Suprapubic skin (tissue), 4 donors: Measurements from ENCODE around the gene STAG3. TPM values are rescaled to one million over a fixed set of nuclear protein-coding genes. Genes with fewer than 3 reads are reported as not detected.
"Not testable (repeated sequence)": the region's sequence is repeated elsewhere in the genome, so short reads cannot be mapped to it uniquely, and the experiment has no call there.

Source experiments
- DNase-seq, 2 donors: peaks; one replicate each; pipeline ENCODE4 v3.0.0-alpha.2; 2019; ENCODE audit warnings: low spot score in 2 of 2
- H3K27ac ChIP-seq: fragments of 200-600 bp; sonication (generic); one replicate; pipeline ENCODE4 v1.5.1; 2019
- H3K27me3 ChIP-seq: fragments of 200-600 bp; sonication (generic); one replicate; pipeline ENCODE4 v1.5.1; 2019
- H3K36me3 ChIP-seq: fragments of 200-600 bp; sonication (generic); one replicate; pipeline ENCODE4 v1.5.1; 2019
- H3K4me1 ChIP-seq: fragments of 200-600 bp; sonication (generic); one replicate; pipeline ENCODE4 v1.5.1; 2019
- H3K4me3 ChIP-seq: fragments of 200-600 bp; sonication (generic); one replicate; pipeline ENCODE4 v1.5.1; 2019; ENCODE audit warnings: mild to moderate bottlenecking
- H3K9me3 ChIP-seq: fragments of 200-600 bp; sonication (generic); one replicate; pipeline ENCODE4 v1.5.1; 2019
- CTCF ChIP-seq, 2 donors: fragments of 200-600 bp in 1 of 2; fragments of 450-650 bp in 1 of 2; sonication (generic) in 1 of 2; IDR thresholded peaks; one replicate each; pipeline ENCODE4 v1.5.1; 2016 to 2019; ENCODE audit warnings: antibody characterized with exemption in 2 of 2, mild to moderate bottlenecking in 1 of 2, moderate library complexity in 1 of 2
- EP300 ChIP-seq: sonication (generic); formaldehyde crosslinking; IDR thresholded peaks from one replicate; pipeline ENCODE4 v1.6.1; 2017; ENCODE audit warnings: antibody characterized with exemption
- POLR2A ChIP-seq, 2 donors: fragments of 450-650 bp; IDR thresholded peaks; one replicate each; pipeline ENCODE4 v1.6.1; 2017; ENCODE audit warnings: antibody characterized with exemption in 2 of 2, mild to moderate bottlenecking in 2 of 2, moderate library complexity in 2 of 2
- POLR2AphosphoS5 ChIP-seq, 3 donors: sonication (generic); formaldehyde crosslinking; IDR thresholded peaks; one replicate each; pipeline ENCODE4 v1.6.1; 2017; ENCODE audit warnings: antibody characterized with exemption in 3 of 3
- WGBS: methylation state at CpG from one replicate; pipeline ENCODE4 v1.1.5; 2018; 5-methylcytosine and 5-hydroxymethylcytosine counted together
- total RNA-seq, 4 donors: library from RNA; depleted of rRNA; stranded (reverse); fragments of >200 nt; gene quantifications; one replicate each; pipeline ENCODE4 v1.1.0, GENCODE V29; 2016

The STAG3 gene, protein sequence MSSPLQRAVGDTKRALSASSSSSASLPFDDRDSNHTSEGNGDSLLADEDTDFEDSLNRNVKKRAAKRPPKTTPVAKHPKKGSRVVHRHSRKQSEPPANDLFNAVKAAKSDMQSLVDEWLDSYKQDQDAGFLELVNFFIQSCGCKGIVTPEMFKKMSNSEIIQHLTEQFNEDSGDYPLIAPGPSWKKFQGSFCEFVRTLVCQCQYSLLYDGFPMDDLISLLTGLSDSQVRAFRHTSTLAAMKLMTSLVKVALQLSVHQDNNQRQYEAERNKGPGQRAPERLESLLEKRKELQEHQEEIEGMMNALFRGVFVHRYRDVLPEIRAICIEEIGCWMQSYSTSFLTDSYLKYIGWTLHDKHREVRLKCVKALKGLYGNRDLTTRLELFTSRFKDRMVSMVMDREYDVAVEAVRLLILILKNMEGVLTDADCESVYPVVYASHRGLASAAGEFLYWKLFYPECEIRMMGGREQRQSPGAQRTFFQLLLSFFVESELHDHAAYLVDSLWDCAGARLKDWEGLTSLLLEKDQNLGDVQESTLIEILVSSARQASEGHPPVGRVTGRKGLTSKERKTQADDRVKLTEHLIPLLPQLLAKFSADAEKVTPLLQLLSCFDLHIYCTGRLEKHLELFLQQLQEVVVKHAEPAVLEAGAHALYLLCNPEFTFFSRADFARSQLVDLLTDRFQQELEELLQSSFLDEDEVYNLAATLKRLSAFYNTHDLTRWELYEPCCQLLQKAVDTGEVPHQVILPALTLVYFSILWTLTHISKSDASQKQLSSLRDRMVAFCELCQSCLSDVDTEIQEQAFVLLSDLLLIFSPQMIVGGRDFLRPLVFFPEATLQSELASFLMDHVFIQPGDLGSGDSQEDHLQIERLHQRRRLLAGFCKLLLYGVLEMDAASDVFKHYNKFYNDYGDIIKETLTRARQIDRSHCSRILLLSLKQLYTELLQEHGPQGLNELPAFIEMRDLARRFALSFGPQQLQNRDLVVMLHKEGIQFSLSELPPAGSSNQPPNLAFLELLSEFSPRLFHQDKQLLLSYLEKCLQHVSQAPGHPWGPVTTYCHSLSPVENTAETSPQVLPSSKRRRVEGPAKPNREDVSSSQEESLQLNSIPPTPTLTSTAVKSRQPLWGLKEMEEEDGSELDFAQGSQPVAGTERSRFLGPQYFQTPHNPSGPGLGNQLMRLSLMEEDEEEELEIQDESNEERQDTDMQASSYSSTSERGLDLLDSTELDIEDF
- 1 to 10 TPM in 2 of 4 donors, under 1 TPM in 1, not detected in 1; 0.68 to 2.0 (median 1.9) TPM for total RNA-seq

GRCh38 chr7:100177045-100178001 lies at the start of gene STAG3, which contains the start of gene GPC2:
STAG3 (plus strand) TSS chr7:100177918; CDS start chr7:100180557, 2,639 bp downstream.
GPC2 (minus strand) TSS chr7:100177381; CDS start chr7:100177199, 182 bp downstream.
- Histone ChIP-seq H3K27ac (no peak within 1 kb of the TSS), H3K4me1 (peaks cover 18% of the 10 kb centered on the region), H3K4me3 (peak within 1 kb of the TSS; percentile 60), H3K27me3 (no peaks in the 10 kb centered on the region), H3K36me3 (no peaks in the 10 kb centered on the region), H3K9me3 (no peaks in the 10 kb centered on the region)
- TF ChIP-seq EP300 (no peak), POLR2AphosphoS5 (IDR thresholded peaks at IDR 0.05) (peak in 2 of 3 donors; percentile 41 to 42)
- DNase-seq = peak; percentile 97
- WGBS = 1% methylated on average over 22 of the region's 78 CpGs

DNA sequence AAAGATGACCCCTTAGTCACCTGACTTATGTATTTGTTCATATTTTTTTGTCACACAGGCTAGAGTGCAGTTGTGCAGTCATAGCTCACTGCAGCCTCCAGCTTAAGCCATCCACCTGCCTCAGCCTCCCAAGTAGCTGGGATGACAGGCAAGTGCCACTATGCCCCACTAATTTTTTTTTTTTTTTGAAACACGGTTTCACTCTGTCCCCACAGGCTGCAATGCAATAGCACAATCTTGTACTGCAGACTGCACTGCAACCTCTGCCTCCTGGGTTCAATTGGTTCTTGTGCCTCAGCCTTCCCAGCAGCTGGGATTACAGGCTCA lies 49.1 kb upstream of the STAG3 start:
- Histone ChIP-seq H3K27me3 (no peaks in the 10 kb centered on the region), H3K27ac (no peak overlapping the region), H3K4me1 (peaks cover 42% of the 10 kb centered on the region), H3K36me3 (no peaks in the 10 kb centered on the region), H3K9me3 (no peaks in the 10 kb centered on the region), H3K4me3 (no peak overlapping the region)
- DNase-seq = no peak
- 53% methylated on average over 1 of the region's 1 CpG for WGBS
- no peak for TF ChIP-seq CTCF (IDR thresholded peaks at IDR 0.05)
- TF ChIP-seq EP300 = no peak
- no peak for TF ChIP-seq POLR2AphosphoS5 (IDR thresholded peaks at IDR 0.05)
- no peak for TF ChIP-seq POLR2A (IDR thresholded peaks at IDR 0.05)

DNA sequence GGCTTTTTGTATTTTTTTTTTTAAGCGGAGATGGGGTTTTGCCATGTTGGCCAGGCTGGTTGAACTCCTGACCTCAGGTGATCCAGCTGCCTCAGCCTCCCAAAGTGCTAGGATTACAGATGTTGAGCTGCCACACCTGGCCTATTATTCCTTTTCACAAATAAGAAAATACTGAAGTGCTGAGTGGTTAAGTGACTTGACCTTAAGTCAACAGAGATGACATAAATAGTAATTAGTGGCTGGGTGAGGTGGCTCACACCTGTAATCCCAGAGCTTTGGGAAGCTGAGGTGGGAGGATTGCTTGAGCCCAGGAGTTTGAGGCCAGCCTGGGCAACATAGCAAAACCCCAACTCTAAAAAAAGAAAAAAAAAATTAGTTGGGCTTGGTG lies 47.5 kb upstream of the STAG3 start:
- H3K27ac ChIP-seq, H3K9me3 ChIP-seq, H3K4me3 ChIP-seq, H3K36me3 ChIP-seq, H3K27me3 ChIP-seq, DNase-seq: not testable (repeated sequence)
- H3K4me1 ChIP-seq = peaks cover 35% of the 10 kb centered on the region
- 83% methylated on average over 1 of the region's 1 CpG for WGBS

DNA sequence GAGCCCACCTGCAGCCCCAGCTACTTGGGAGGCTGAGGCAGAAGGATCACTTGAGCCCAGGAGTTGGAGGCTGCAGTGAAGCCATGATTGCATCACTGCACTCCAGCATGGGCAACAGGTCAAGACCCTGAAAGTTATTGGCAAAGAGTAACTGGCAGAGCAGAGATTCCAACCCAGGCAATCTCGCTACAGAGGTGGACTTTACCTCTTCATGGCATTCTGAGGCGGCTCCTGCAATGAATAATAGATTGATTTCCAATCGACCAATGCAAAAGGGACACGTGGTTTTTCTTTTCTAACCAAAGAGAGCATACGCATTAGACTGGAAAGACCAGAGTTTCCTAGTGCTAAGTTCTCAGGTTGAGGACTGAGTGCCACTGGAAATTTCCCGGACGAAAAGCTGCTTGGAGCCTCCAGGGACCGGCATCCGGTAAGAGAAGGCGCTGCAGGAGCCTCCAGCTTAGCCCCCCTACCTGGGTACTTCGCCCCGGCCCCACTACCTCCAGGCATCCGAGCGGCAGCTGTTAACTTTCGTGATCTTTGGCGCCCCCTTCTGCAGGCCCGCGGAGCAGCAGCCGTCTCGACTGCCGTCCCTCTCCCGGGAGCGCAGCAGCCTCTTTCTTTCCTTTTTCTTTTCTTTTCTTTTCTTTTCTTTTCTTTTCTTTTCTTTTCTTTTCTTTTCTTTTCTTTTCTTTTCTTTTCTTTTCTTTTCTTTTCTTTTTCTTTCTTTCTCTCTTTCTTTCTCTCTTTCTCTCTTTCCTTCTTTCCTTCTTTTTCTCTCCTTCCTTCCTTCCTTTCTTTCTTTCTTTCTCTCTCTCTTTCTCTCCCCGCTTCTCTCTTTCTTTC lies 46.9 kb upstream of the STAG3 start:
- Histone ChIP-seq H3K27ac (no peak overlapping the region), H3K36me3 (no peaks in the 10 kb centered on the region), H3K4me3 (peak overlapping the region; percentile 21), H3K4me1 (peaks cover 29% of the 10 kb centered on the region), H3K9me3 (no peaks in the 10 kb centered on the region), H3K27me3 (no peaks in the 10 kb centered on the region)
- 12% methylated on average over 24 of the region's 24 CpGs for WGBS
- DNase-seq = peak in 1 of 2 donors; percentile 84
- TF ChIP-seq EP300 = no peak
- TF ChIP-seq POLR2AphosphoS5 (IDR thresholded peaks at IDR 0.05) = no peak
- no peak for TF ChIP-seq POLR2A (IDR thresholded peaks at IDR 0.05)
- peak; percentile 72 to 81 for TF ChIP-seq CTCF (IDR thresholded peaks at IDR 0.05)

GRCh38 chr7:100132126-100132525 lies 45.6 kb upstream of the STAG3 start:
- DNase-seq = no peak
- H3K9me3 ChIP-seq = no peaks in the 10 kb centered on the region
- peaks cover 22% of the 10 kb centered on the region for H3K4me1 ChIP-seq
- WGBS = 57% methylated on average over 7 of the region's 7 CpGs
- H3K27ac ChIP-seq = no peak overlapping the region
- no peaks in the 10 kb centered on the region for H3K27me3 ChIP-seq
- H3K36me3 ChIP-seq = no peaks in the 10 kb centered on the region
- H3K4me3 ChIP-seq = no peak overlapping the region
- TF ChIP-seq POLR2AphosphoS5 (IDR thresholded peaks at IDR 0.05) (no peak), EP300 (no peak), CTCF (IDR thresholded peaks at IDR 0.05) (no peak), POLR2A (IDR thresholded peaks at IDR 0.05) (no peak)
